ENCODE results near the gene NBEA. TPM values are rescaled to one million over a fixed set of nuclear protein-coding genes. Genes with fewer than 3 reads are reported as not detected.
A peak's percentile ranks its signal among the peaks of the same experiment; 100 is the strongest.

Gene NBEA
- total RNA-seq, 5 donors from 2014 or later (not counting 1 experiment from before 2014, with no cell fraction given), result 1.3 to 8.7 (median 3.7) TPM

GRCh38 chr13:35162420-35162819, 220.3 kb downstream of the NBEA start:
- DNase-seq (no peak), ATAC-seq (replicated peaks in 1 of 4) (no peak)
- H3K27ac Mint-ChIP-seq, result peak overlapping the region; percentile 36 to 77
- peaks cover 6 to 9% (median 7%) of the 10 kb centered on the region in 3 donors for H3K4me1 Mint-ChIP-seq
- POLR2A ChIA-PET, result no interaction called here
- Histone ChIP-seq H3K9me3 (no peaks in the 10 kb centered on the region), H3K27me3 (replicated peaks in 1 of 2; ENCODE audit: control insufficient read depth in 2 of 2, extremely low read depth in 1 of 2, insufficient read depth in 2 of 2, low read length in 1 of 2) (no peaks in the 10 kb centered on the region), H3K4me1 (ENCODE audit: control insufficient read depth in 1 of 2, extremely low read depth in 1 of 2, insufficient read depth in 2 of 2, low read length in 2 of 2) (no peaks in the 10 kb centered on the region), H3K27ac (ENCODE audit: low read length) (no peak overlapping the region), H3K36me3 (ENCODE audit: control insufficient read depth in 2 of 2, extremely low read depth in 1 of 2, insufficient read depth in 1 of 2, low read length in 1 of 2) (no peaks in the 10 kb centered on the region), H3K4me3 (ENCODE audit: control insufficient read depth in 1 of 2, extremely low read depth in 1 of 2, low read length in 1 of 2) (no peak overlapping the region)
- no peaks in the 10 kb centered on the region for H3K9me3 Mint-ChIP-seq
- WGBS (ENCODE audit: insufficient coverage), result no CpG with 5 or more reads among the region's 2 CpGs
- H3K4me3 Mint-ChIP-seq, result peak overlapping the region in 2 of 3 donors; percentile 14 to 18
- CTCF ChIA-PET, result no interaction called here
- no peaks in the 10 kb centered on the region for H3K27me3 Mint-ChIP-seq
- no peaks in the 10 kb centered on the region for H3K36me3 Mint-ChIP-seq

- Mint-ChIP-seq H3K4me1 (peaks cover 6 to 9% (median 7%) of the 10 kb centered on the region in 3 donors), H3K27ac (no peak overlapping the region), H3K9me3 (no peaks in the 10 kb centered on the region), H3K36me3 (no peaks in the 10 kb centered on the region), H3K4me3 (no peak overlapping the region), H3K27me3 (no peaks in the 10 kb centered on the region)
- H3K9me3 ChIP-seq, result no peaks in the 10 kb centered on the region
- no peaks in the 10 kb centered on the region for H3K36me3 ChIP-seq (ENCODE audit: control insufficient read depth in 2 of 2, extremely low read depth in 1 of 2, insufficient read depth in 1 of 2, low read length in 1 of 2)
- H3K27ac ChIP-seq (ENCODE audit: low read length), result no peak overlapping the region
- H3K27me3 ChIP-seq (replicated peaks in 1 of 2; ENCODE audit: control insufficient read depth in 2 of 2, extremely low read depth in 1 of 2, insufficient read depth in 2 of 2, low read length in 1 of 2), result no peaks in the 10 kb centered on the region
- CTCF ChIA-PET, result interaction anchor here in 1 of 2 donors (0.7 to 0.9 kb wide), 2 partner anchors 1364 to 1377 kb away, joined by 3 read pairs; no protein-coding TSS in a partner anchor
- no CpG with 5 or more reads among the region's 1 CpG for WGBS (ENCODE audit: insufficient coverage)
- H3K4me3 ChIP-seq (ENCODE audit: control insufficient read depth in 1 of 2, extremely low read depth in 1 of 2, low read length in 1 of 2), result no peak overlapping the region
- ATAC-seq (replicated peaks in 1 of 4) (no peak), DNase-seq (no peak)
- POLR2A ChIA-PET, result no interaction called here
- H3K4me1 ChIP-seq (ENCODE audit: control insufficient read depth in 1 of 2, extremely low read depth in 1 of 2, insufficient read depth in 2 of 2, low read length in 2 of 2), result no peaks in the 10 kb centered on the region
Measured at GRCh38 chr13:35163674-35164073, 221.6 kb downstream of the NBEA start.

- H3K4me1 ChIP-seq (ENCODE audit: control insufficient read depth in 1 of 2, extremely low read depth in 1 of 2, insufficient read depth in 2 of 2, low read length in 2 of 2), result no peaks in the 10 kb centered on the region
- peaks cover 6 to 9% (median 7%) of the 10 kb centered on the region in 3 donors for H3K4me1 Mint-ChIP-seq
- ChIA-PET POLR2A (interaction anchor here in 1 of 2 donors (1.0 kb wide), 1 partner anchor 8 kb away, joined by 3 read pairs; no protein-coding TSS in a partner anchor), CTCF (interaction anchor here (0.7 to 1.1 kb wide), 3 partner anchors 1365 to 1940 kb away, joined by 3 read pairs; no protein-coding TSS in a partner anchor)
- H3K9me3 ChIP-seq, result no peaks in the 10 kb centered on the region
- no peak overlapping the region for H3K27ac ChIP-seq (ENCODE audit: low read length)
- ATAC-seq (replicated peaks in 1 of 4), result peak in 1 of 4 experiments; percentile 46
- peak in 1 of 35 experiments; percentile 38 for DNase-seq
- no peak overlapping the region for H3K4me3 ChIP-seq (ENCODE audit: control insufficient read depth in 1 of 2, extremely low read depth in 1 of 2, low read length in 1 of 2)
- no peaks in the 10 kb centered on the region for H3K36me3 Mint-ChIP-seq
- H3K36me3 ChIP-seq (ENCODE audit: control insufficient read depth in 2 of 2, extremely low read depth in 1 of 2, insufficient read depth in 1 of 2, low read length in 1 of 2), result no peaks in the 10 kb centered on the region
- H3K4me3 Mint-ChIP-seq, result no peak overlapping the region
- no peaks in the 10 kb centered on the region for H3K9me3 Mint-ChIP-seq
- no peak overlapping the region for H3K27ac Mint-ChIP-seq
- H3K27me3 ChIP-seq (replicated peaks in 1 of 2; ENCODE audit: control insufficient read depth in 2 of 2, extremely low read depth in 1 of 2, insufficient read depth in 2 of 2, low read length in 1 of 2), result no peaks in the 10 kb centered on the region
- no peaks in the 10 kb centered on the region for H3K27me3 Mint-ChIP-seq
Measured at GRCh38 chr13:35164324-35164932, 222.4 kb downstream of the NBEA start.

GRCh38 chr13:35165205-35165604, 223.1 kb downstream of the NBEA start:
- H3K4me1 ChIP-seq (ENCODE audit: control insufficient read depth in 1 of 2, extremely low read depth in 1 of 2, insufficient read depth in 2 of 2, low read length in 2 of 2), result no peaks in the 10 kb centered on the region
- Mint-ChIP-seq H3K4me1 (peaks cover 6 to 9% (median 7%) of the 10 kb centered on the region in 3 donors), H3K36me3 (no peaks in the 10 kb centered on the region), H3K27ac (no peak overlapping the region), H3K9me3 (no peaks in the 10 kb centered on the region), H3K4me3 (no peak overlapping the region), H3K27me3 (no peaks in the 10 kb centered on the region)
- no peak for ATAC-seq (replicated peaks in 1 of 4)
- CTCF ChIA-PET, result interaction anchor here (0.7 to 1.1 kb wide), 2 partner anchors 104 to 1941 kb away, joined by 3 read pairs; no protein-coding TSS in a partner anchor
- H3K27ac ChIP-seq (ENCODE audit: low read length), result no peak overlapping the region
- H3K27me3 ChIP-seq (replicated peaks in 1 of 2; ENCODE audit: control insufficient read depth in 2 of 2, extremely low read depth in 1 of 2, insufficient read depth in 2 of 2, low read length in 1 of 2), result no peaks in the 10 kb centered on the region
- no peaks in the 10 kb centered on the region for H3K9me3 ChIP-seq
- no peaks in the 10 kb centered on the region for H3K36me3 ChIP-seq (ENCODE audit: control insufficient read depth in 2 of 2, extremely low read depth in 1 of 2, insufficient read depth in 1 of 2, low read length in 1 of 2)
- POLR2A ChIA-PET, result no interaction called here
- DNase-seq, result no peak
- H3K4me3 ChIP-seq (ENCODE audit: control insufficient read depth in 1 of 2, extremely low read depth in 1 of 2, low read length in 1 of 2), result no peak overlapping the region

GRCh38 chr13:35179494-35179893, 237.4 kb downstream of the NBEA start:
- Mint-ChIP-seq H3K9me3 (no peaks in the 10 kb centered on the region), H3K4me3 (no peak overlapping the region), H3K27me3 (no peaks in the 10 kb centered on the region), H3K4me1 (no peaks in the 10 kb centered on the region), H3K36me3 (no peaks in the 10 kb centered on the region), H3K27ac (no peak overlapping the region)
- ChIA-PET POLR2A (no interaction called here), CTCF (interaction anchor here in 1 of 2 donors (0.6 kb wide), 1 partner anchor 12 kb away, joined by 3 read pairs; no protein-coding TSS in a partner anchor)
- no peak overlapping the region for H3K27ac ChIP-seq (ENCODE audit: low read length)
- WGBS (ENCODE audit: insufficient coverage), result no CpG with 5 or more reads among the region's 2 CpGs
- H3K27me3 ChIP-seq (replicated peaks in 1 of 2; ENCODE audit: control insufficient read depth in 2 of 2, extremely low read depth in 1 of 2, insufficient read depth in 2 of 2, low read length in 1 of 2), result no peaks in the 10 kb centered on the region
- no peaks in the 10 kb centered on the region for H3K4me1 ChIP-seq (ENCODE audit: control insufficient read depth in 1 of 2, extremely low read depth in 1 of 2, insufficient read depth in 2 of 2, low read length in 2 of 2)
- no peaks in the 10 kb centered on the region for H3K9me3 ChIP-seq
- no peaks in the 10 kb centered on the region for H3K36me3 ChIP-seq (ENCODE audit: control insufficient read depth in 2 of 2, extremely low read depth in 1 of 2, insufficient read depth in 1 of 2, low read length in 1 of 2)
- DNase-seq, result no peak
- no peak for ATAC-seq (replicated peaks in 1 of 4)
- no peak overlapping the region for H3K4me3 ChIP-seq (ENCODE audit: control insufficient read depth in 1 of 2, extremely low read depth in 1 of 2, low read length in 1 of 2)

GRCh38 chr13:35179920-35180663, 238.0 kb downstream of the NBEA start:
- no peak overlapping the region for H3K4me3 ChIP-seq (ENCODE audit: control insufficient read depth in 1 of 2, extremely low read depth in 1 of 2, low read length in 1 of 2)
- no peak overlapping the region for H3K27ac Mint-ChIP-seq

More at GRCh38 chr13:35179920-35180663, 238.0 kb downstream of the NBEA start:
- Histone ChIP-seq H3K36me3 (ENCODE audit: control insufficient read depth in 2 of 2, extremely low read depth in 1 of 2, insufficient read depth in 1 of 2, low read length in 1 of 2) (no peaks in the 10 kb centered on the region), H3K27me3 (replicated peaks in 1 of 2; ENCODE audit: control insufficient read depth in 2 of 2, extremely low read depth in 1 of 2, insufficient read depth in 2 of 2, low read length in 1 of 2) (no peaks in the 10 kb centered on the region), H3K27ac (ENCODE audit: low read length) (no peak overlapping the region), H3K4me1 (ENCODE audit: control insufficient read depth in 1 of 2, extremely low read depth in 1 of 2, insufficient read depth in 2 of 2, low read length in 2 of 2) (no peaks in the 10 kb centered on the region), H3K9me3 (no peaks in the 10 kb centered on the region)
- ChIA-PET CTCF (no interaction called here), POLR2A (no interaction called here)
- WGBS (ENCODE audit: insufficient coverage), result no CpG with 5 or more reads among the region's 3 CpGs
- H3K27me3 Mint-ChIP-seq, result no peaks in the 10 kb centered on the region
- no peaks in the 10 kb centered on the region for H3K4me1 Mint-ChIP-seq
- DNase-seq, result no peak
- H3K9me3 Mint-ChIP-seq, result no peaks in the 10 kb centered on the region
- no peaks in the 10 kb centered on the region for H3K36me3 Mint-ChIP-seq
- H3K4me3 Mint-ChIP-seq, result no peak overlapping the region
- no peak for ATAC-seq (replicated peaks in 1 of 4)
